ENCODE data around the gene SCGB1D4.

DNA sequence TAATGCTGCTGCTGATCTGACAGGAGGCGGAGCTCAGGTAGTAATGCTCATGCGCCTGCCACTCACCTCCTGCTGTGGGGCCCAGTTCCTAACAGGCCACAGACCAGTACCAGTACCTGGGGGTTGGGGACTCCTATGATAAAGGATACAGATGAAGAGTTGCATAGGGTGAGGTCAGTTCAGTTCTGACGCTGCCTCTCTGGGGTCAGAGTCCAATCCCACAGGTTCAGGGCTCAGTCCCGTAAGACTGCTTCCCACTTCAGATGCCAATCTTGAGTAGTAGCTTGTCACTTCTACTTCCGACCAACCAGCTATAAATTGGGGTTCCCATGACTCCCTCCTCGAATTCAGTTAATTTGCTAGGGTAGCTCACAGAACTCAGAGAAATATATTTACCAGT, 47.0 kb upstream of the SCGB1D4 start:
- TF ChIP-seq, protein P1, sequence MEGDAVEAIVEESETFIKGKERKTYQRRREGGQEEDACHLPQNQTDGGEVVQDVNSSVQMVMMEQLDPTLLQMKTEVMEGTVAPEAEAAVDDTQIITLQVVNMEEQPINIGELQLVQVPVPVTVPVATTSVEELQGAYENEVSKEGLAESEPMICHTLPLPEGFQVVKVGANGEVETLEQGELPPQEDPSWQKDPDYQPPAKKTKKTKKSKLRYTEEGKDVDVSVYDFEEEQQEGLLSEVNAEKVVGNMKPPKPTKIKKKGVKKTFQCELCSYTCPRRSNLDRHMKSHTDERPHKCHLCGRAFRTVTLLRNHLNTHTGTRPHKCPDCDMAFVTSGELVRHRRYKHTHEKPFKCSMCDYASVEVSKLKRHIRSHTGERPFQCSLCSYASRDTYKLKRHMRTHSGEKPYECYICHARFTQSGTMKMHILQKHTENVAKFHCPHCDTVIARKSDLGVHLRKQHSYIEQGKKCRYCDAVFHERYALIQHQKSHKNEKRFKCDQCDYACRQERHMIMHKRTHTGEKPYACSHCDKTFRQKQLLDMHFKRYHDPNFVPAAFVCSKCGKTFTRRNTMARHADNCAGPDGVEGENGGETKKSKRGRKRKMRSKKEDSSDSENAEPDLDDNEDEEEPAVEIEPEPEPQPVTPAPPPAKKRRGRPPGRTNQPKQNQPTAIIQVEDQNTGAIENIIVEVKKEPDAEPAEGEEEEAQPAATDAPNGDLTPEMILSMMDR (IDR thresholded peaks at IDR 0.05) = no peak
- TF ChIP-seq POLR2AphosphoS5 (IDR thresholded peaks at IDR 0.05) (no peak), POLR2A (IDR thresholded peaks at IDR 0.05) (no peak)
